Hepatocyte (in vitro differentiated cells): ENCODE results near the gene TMEM108. TPM values are rescaled to one million over a fixed set of nuclear protein-coding genes. Genes with fewer than 3 reads are reported as not detected.

Experiments
- DNase-seq: peaks from one replicate; pipeline ENCODE4 v3.0.0-alpha.2; 2016; ENCODE audit warnings: low spot score
- H2AFZ ChIP-seq: fragments of 200-600 bp; sonication (generic); 2 replicates; pipeline ENCODE4 v1.6.0; 2016; ENCODE audit warnings: antibody characterized with exemption, mild to moderate bottlenecking
- H3K27ac ChIP-seq: fragments of 200-600 bp; sonication (generic); 2 replicates; pipeline ENCODE4 v1.5.1; 2016; ENCODE audit warnings: mild to moderate bottlenecking
- H3K27me3 ChIP-seq: fragments of 200-600 bp; sonication (generic); 2 replicates; pipeline ENCODE4 v1.6.1; 2016
- H3K36me3 ChIP-seq: fragments of 200-600 bp; sonication (generic); replicated peaks from 2 replicates; pipeline ENCODE4 v1.5.1; 2016; ENCODE audit warnings: low read depth; ENCODE audit not compliant: insufficient read depth
- H3K4me1 ChIP-seq: fragments of 200-600 bp; sonication (generic); 2 replicates; pipeline ENCODE4 v1.5.1; 2016; ENCODE audit warnings: mild to moderate bottlenecking, moderate library complexity; ENCODE audit not compliant: insufficient read depth
- H3K4me2 ChIP-seq: fragments of 200-600 bp; sonication (generic); 2 replicates; pipeline ENCODE4 v1.6.0; 2016
- H3K4me3 ChIP-seq: fragments of 200-600 bp; sonication (generic); 2 replicates; pipeline ENCODE4 v1.5.1; 2016; ENCODE audit warnings: mild to moderate bottlenecking
- H3K79me2 ChIP-seq: fragments of 200-600 bp; sonication (generic); 2 replicates; pipeline ENCODE4 v1.6.0; 2017; ENCODE audit warnings: mild to moderate bottlenecking
- H3K9me2 ChIP-seq: fragments of 200-600 bp; sonication (generic); replicated peaks from 2 replicates; pipeline ENCODE4 v1.6.0; 2017; ENCODE audit warnings: mild to moderate bottlenecking; ENCODE audit not compliant: insufficient read depth
- H3K9me3 ChIP-seq: fragments of 200-600 bp; sonication (generic); 2 replicates; pipeline ENCODE4 v1.5.1; 2016; ENCODE audit warnings: low read depth, mild to moderate bottlenecking
- H4K20me1 ChIP-seq: fragments of 200-600 bp; sonication (generic); 2 replicates; pipeline ENCODE4 v1.6.0; 2016; ENCODE audit warnings: mild to moderate bottlenecking; ENCODE audit not compliant: insufficient read depth, poor library complexity, severe bottlenecking
- EZH2 ChIP-seq: fragments of 200-600 bp; sonication (generic); IDR thresholded peaks from 2 replicates; pipeline ENCODE4 v1.6.1; 2016; ENCODE audit warnings: antibody characterized with exemption, mild to moderate bottlenecking, borderline replicate concordance
- EZH2phosphoT487 ChIP-seq: fragments of 200-600 bp; sonication (generic); IDR thresholded peaks from one replicate; pipeline ENCODE4 v1.6.1; 2018; ENCODE audit warnings: antibody characterized with exemption, mild to moderate bottlenecking, low read depth, moderate library complexity; ENCODE audit not compliant: unreplicated experiment, severe bottlenecking
- WGBS: methylation state at CpG from one replicate; pipeline ENCODE4 v1.1.6; 2016; ENCODE audit warnings: low lambda C conversion rate; ENCODE audit errors: missing lambda C conversion rate; 5-methylcytosine and 5-hydroxymethylcytosine counted together
- polyA plus RNA-seq: library from polyadenylated mRNA; unstranded; fragments of >200 nt; fragmentation: Nextera tagmentation; extraction: Ambion mirVana; gene quantifications from 2 replicates; pipeline ENCODE4 v1.2.1, GENCODE V29; 2016
- total RNA-seq: library from RNA; depleted of rRNA; stranded (reverse); fragments of >200 nt; gene quantifications from 2 replicates; pipeline ENCODE4 v1.2.3, GENCODE V29; 2014
- TF ChIP-seq, protein P1 (sequence below): fragments of 200-600 bp; sonication (generic); IDR thresholded peaks from 2 replicates; pipeline ENCODE4 v1.5.1; 2016; ENCODE audit warnings: antibody characterized with exemption, mild to moderate bottlenecking; ENCODE audit not compliant: poor library complexity

Gene TMEM108
- total and polyA plus RNA-seq, 2 experiments from 2014 or later = 0.53 to 6.5 TPM

DNA sequence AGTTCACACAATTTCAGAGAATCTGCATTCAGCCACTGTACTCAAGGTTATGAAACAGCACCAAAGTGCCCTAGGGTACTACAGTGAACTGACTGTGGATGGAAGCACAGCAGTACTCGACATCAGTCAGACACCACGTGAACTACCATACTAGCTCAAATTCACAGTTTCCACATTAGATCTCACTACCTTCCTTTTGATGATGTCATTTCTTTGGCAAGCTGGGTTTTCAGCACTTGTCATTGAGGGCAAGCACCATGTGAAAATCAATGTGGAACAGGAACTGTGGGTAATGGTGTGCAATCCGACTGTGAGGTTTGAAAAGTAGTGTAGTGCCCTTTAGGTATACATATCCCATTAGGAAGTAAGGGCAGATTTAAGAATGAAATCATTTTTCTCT, 251.1 kb downstream of the TMEM108 start:
- Histone ChIP-seq H3K9me3 (no peaks in the 10 kb centered on the region), H2AFZ (no peak overlapping the region), H3K4me3 (no peak overlapping the region), H3K9me2 (no peaks in the 10 kb centered on the region), H3K79me2 (no peaks in the 10 kb centered on the region), H4K20me1 (no peaks in the 10 kb centered on the region), H3K36me3 (no peaks in the 10 kb centered on the region), H3K4me2 (no peak overlapping the region), H3K27ac (no peak overlapping the region), H3K27me3 (no peaks in the 10 kb centered on the region), H3K4me1 (no peaks in the 10 kb centered on the region)
- no peak for DNase-seq
- TF ChIP-seq, protein P1, sequence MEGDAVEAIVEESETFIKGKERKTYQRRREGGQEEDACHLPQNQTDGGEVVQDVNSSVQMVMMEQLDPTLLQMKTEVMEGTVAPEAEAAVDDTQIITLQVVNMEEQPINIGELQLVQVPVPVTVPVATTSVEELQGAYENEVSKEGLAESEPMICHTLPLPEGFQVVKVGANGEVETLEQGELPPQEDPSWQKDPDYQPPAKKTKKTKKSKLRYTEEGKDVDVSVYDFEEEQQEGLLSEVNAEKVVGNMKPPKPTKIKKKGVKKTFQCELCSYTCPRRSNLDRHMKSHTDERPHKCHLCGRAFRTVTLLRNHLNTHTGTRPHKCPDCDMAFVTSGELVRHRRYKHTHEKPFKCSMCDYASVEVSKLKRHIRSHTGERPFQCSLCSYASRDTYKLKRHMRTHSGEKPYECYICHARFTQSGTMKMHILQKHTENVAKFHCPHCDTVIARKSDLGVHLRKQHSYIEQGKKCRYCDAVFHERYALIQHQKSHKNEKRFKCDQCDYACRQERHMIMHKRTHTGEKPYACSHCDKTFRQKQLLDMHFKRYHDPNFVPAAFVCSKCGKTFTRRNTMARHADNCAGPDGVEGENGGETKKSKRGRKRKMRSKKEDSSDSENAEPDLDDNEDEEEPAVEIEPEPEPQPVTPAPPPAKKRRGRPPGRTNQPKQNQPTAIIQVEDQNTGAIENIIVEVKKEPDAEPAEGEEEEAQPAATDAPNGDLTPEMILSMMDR = no peak
- TF ChIP-seq EZH2 (no peak), EZH2phosphoT487 (no peak)
- WGBS = 91% methylated on average over 3 of the region's 3 CpGs

- 57% methylated on average over 3 of the region's 3 CpGs for WGBS
- no peaks in the 10 kb centered on the region for H4K20me1 ChIP-seq
Measured at GRCh38 chr3:133292296-133292695, 254.1 kb downstream of the TMEM108 start.

GRCh38 chr3:133293397-133294110, 255.4 kb downstream of the TMEM108 start:
- Histone ChIP-seq H3K4me3 (no peak overlapping the region), H3K4me1 (no peaks in the 10 kb centered on the region), H3K4me2 (no peak overlapping the region), H4K20me1 (no peaks in the 10 kb centered on the region), H3K36me3 (no peaks in the 10 kb centered on the region), H3K9me3 (no peaks in the 10 kb centered on the region), H2AFZ (no peak overlapping the region), H3K79me2 (no peaks in the 10 kb centered on the region), H3K9me2 (no peaks in the 10 kb centered on the region), H3K27ac (no peak overlapping the region), H3K27me3 (no peaks in the 10 kb centered on the region)
- no peak for DNase-seq
- TF ChIP-seq EZH2 (no peak), EZH2phosphoT487 (no peak)
- TF ChIP-seq, protein P1 = no peak
- 83% methylated on average over 4 of the region's 4 CpGs for WGBS

More at GRCh38 chr3:133292296-133292695, 254.1 kb downstream of the TMEM108 start:
- Histone ChIP-seq H3K4me1 (no peaks in the 10 kb centered on the region), H3K4me3 (no peak overlapping the region), H3K27ac (no peak overlapping the region), H3K79me2 (no peaks in the 10 kb centered on the region), H3K9me2 (no peaks in the 10 kb centered on the region), H3K36me3 (no peaks in the 10 kb centered on the region), H3K27me3 (no peaks in the 10 kb centered on the region), H2AFZ (no peak overlapping the region), H3K9me3 (no peaks in the 10 kb centered on the region), H3K4me2 (no peak overlapping the region)
- DNase-seq = no peak
- TF ChIP-seq EZH2phosphoT487 (no peak), EZH2 (no peak)
- TF ChIP-seq, protein P1 = no peak

DNA sequence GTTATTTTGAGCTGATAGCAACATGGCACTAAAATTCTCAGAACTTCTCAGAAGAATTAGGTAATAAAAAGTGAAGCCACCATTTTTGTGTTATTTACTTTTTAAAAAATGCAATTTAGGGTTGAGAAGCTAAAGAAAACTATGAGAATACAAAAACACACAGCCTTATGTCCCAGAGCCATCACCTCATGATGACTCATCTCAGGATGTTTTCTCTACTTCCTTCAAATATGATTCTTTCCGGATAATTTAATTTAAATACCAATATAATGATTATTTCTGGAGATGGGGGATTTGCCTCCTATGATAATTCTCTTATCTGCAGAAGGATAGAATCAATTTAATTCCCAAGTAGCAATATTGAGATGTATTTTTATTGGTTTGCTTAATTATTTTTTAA, 256.1 kb downstream of the TMEM108 start:
- Histone ChIP-seq H3K9me3 (no peaks in the 10 kb centered on the region), H3K4me3 (no peak overlapping the region), H3K27ac (no peak overlapping the region), H2AFZ (no peak overlapping the region), H3K79me2 (no peaks in the 10 kb centered on the region), H4K20me1 (no peaks in the 10 kb centered on the region), H3K4me2 (no peak overlapping the region), H3K27me3 (no peaks in the 10 kb centered on the region), H3K9me2 (no peaks in the 10 kb centered on the region), H3K4me1 (no peaks in the 10 kb centered on the region), H3K36me3 (no peaks in the 10 kb centered on the region)
- TF ChIP-seq EZH2phosphoT487 = no peak
- TF ChIP-seq EZH2 = no peak
- TF ChIP-seq, protein P1 = no peak
- DNase-seq = no peak
- 91% methylated on average over 1 of the region's 1 CpG for WGBS
